ENCODE results near the gene TMEM221. TPM values are rescaled to one million over a fixed set of nuclear protein-coding genes. Genes with fewer than 3 reads are reported as not detected.

Gene TMEM221
- total and polyA plus RNA-seq, 9 of the 15 experiments (the other 6 are each of a cell fraction or from before 2014, with no cell fraction given): 0.06 to 0.35 TPM; not detected in 7

DNA sequence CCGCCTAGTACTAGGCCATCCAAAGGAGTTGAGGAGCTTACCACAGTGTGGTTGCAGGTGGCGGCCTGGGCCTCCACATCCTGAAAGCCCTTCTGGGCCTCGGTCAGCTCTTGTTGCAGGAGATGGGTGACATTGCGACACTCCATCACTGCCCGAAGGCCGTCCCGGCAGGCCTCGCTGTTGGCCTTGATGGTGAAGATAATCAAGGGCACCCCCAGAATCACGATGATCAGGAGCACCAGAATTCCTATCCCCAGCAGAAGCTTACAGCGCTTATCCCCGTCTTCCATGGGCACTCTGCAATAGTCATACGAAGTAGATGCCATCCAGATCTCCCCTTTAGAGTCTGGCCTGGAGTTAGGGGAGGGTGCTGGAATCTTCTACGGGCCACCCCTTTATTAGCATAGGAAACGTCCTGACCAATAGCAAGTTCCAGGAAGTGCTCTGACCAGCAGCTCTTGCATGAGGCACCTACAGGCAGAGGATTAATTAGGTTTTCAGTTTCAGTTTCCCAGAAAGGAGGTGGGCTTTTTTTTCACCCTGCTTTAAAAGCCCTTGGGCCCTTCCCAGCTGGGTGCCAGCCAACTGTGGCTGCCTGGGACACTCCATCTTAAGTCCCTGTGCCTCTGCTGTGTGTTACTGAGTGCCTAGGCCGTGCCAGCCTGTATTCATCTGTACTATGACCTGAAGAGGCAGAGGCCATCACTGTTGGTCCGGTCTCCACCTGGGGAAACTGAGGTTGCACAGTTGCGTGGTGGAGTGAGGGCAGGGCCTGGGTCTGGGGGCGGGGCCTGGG lies 43.0 kb downstream of the TMEM221 start, which contains the start of gene BST2 (continued):
- no peak for TF ChIP-seq ZNF407 (IDR thresholded peaks at IDR 0.05; ENCODE audit: low read depth)
- no peak for TF ChIP-seq POLR3G (IDR thresholded peaks at IDR 0.05; ENCODE audit: extremely low read depth, insufficient read length, insufficient replicate concordance)
- peak; percentile 61 for TF ChIP-seq BCOR (IDR thresholded peaks at IDR 0.05)
- TF ChIP-seq BRD9 (IDR thresholded peaks at IDR 0.05; ENCODE audit: low read depth, partially characterized antibody): no peak
- TF ChIP-seq E2F1 (CRISPR knock-in tag; IDR thresholded peaks at IDR 0.05): no peak
- TF ChIP-seq ZFP91 (CRISPR knock-in tag; IDR thresholded peaks at IDR 0.05): 0 out of 2 replicates have a peak, but pooled peaks have one; percentile 18
- TF ChIP-seq ZNF165 (CRISPR knock-in tag; IDR thresholded peaks at IDR 0.05; ENCODE audit: borderline replicate concordance): no peak
- peak; percentile 91 for TF ChIP-seq POLR2A (conservative IDR thresholded peaks at IDR 0.05)
- TF ChIP-seq ZNF324 (CRISPR knock-in tag; IDR thresholded peaks at IDR 0.05): no peak; the same call in 1 of the 2 replicates
- TF ChIP-seq KDM2B (CRISPR knock-in tag; IDR thresholded peaks at IDR 0.05): no peak
- TF ChIP-seq, protein P1, sequence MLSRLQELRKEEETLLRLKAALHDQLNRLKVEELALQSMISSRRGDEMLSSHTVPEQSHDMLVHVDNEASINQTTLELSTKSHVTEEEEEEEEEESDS (CRISPR knock-in tag; IDR thresholded peaks at IDR 0.05): peak; percentile 53

Data from K562 (cell line).